GM12878 (cell line): Measurements from ENCODE around the gene AQP3. TPM values are rescaled to one million over a fixed set of nuclear protein-coding genes. Genes with fewer than 3 reads are reported as not detected.

Experiments used
- ATAC-seq: fragments of 200-7000 bp; cut with Tn5 transposase; 3 replicates; pipeline ENCODE4 v1.9.1; 2020; ENCODE audit warnings: mild to moderate bottlenecking, moderate library complexity
- BruUV-seq: library from RNA; stranded (reverse); fragments of 400-500 nt; replicated peaks from 2 replicates; lab custom pipeline; 2021; lab: Mats Ljungman, UMichigan
- CTCF ChIA-PET: fragments of 300-600 bp; sonication (Branson Sonifier 250); formaldehyde crosslinking; extraction: SDS; loops from one replicate; lab custom pipeline; 2021; ENCODE audit warnings: inconsistent platforms; lab: Yijun Ruan, JAX
- POLR2A ChIA-PET: fragments of 350-600 bp; formaldehyde crosslinking; extraction: SDS; loops from one replicate; lab custom pipeline; 2021; ENCODE audit warnings: inconsistent platforms; lab: Charles Lee
- RAD21 ChIA-PET: fragments of 300-600 bp; sonication (Branson Sonifier 250); formaldehyde crosslinking; loops from one replicate; lab custom pipeline; 2023; ENCODE audit warnings: antibody characterized with exemption; ENCODE audit not compliant: unreplicated experiment; lab: Charles Lee
- SMC1A ChIA-PET: fragments of 300-600 bp; sonication (Branson Sonifier 250); formaldehyde crosslinking; loops from one replicate; lab custom pipeline; 2023; ENCODE audit not compliant: unreplicated experiment, uncharacterized antibody; lab: Charles Lee
- DNase-seq: peaks from one replicate; pipeline ENCODE4 v3.0.0-alpha.2; 2011; ENCODE audit warnings: low read depth, low spot score
- FAIRE-seq: peaks from 3 replicates; lab custom pipeline; 2011; peaks lifted over from hg19 to GRCh38; lab: Jason Lieb, UNC
- H2AFZ ChIP-seq: 2 replicates; pipeline ENCODE4 v1.6.0; 2011; ENCODE audit warnings: low read depth, low read length, control low read depth; ENCODE audit not compliant: control insufficient read depth
- H3K27ac ChIP-seq: 2 replicates; pipeline ENCODE4 v1.5.1; 2011; ENCODE audit warnings: control low read depth; ENCODE audit not compliant: control insufficient read depth, insufficient read depth
- H3K27me3 ChIP-seq, 2 experiments: replicated peaks in 1 of 2; 2 replicates each; pipeline versions ENCODE4 v1.6.0 to v1.6.1; 2011; ENCODE audit warnings: low read length in 1 of 2; ENCODE audit not compliant: control insufficient read depth in 2 of 2, insufficient read depth in 2 of 2
- H3K36me3 ChIP-seq, 2 experiments: 2 replicates each; pipeline ENCODE4 v1.5.1; 2011; ENCODE audit warnings: low read length in 1 of 2; ENCODE audit not compliant: control insufficient read depth in 2 of 2, insufficient read depth in 2 of 2
- H3K4me1 ChIP-seq: 2 replicates; pipeline ENCODE4 v1.6.1; 2011; ENCODE audit warnings: mild to moderate bottlenecking, low read length, moderate library complexity, mixed read lengths; ENCODE audit not compliant: control insufficient read depth, insufficient read depth
- H3K4me2 ChIP-seq: 2 replicates; pipeline ENCODE4 v1.6.0; 2011; ENCODE audit warnings: control low read depth; ENCODE audit not compliant: control insufficient read depth, insufficient read depth
- H3K4me3 ChIP-seq: fragments of 200-600 bp; sonication (generic); 2 replicates; pipeline ENCODE4 v1.5.1; 2016
- H3K79me2 ChIP-seq: 2 replicates; pipeline ENCODE4 v1.6.0; 2011; ENCODE audit warnings: low read length; ENCODE audit not compliant: control insufficient read depth, insufficient read depth
- H3K9ac ChIP-seq: 2 replicates; pipeline ENCODE4 v1.8.0; 2011; ENCODE audit warnings: low read length, control low read depth, mixed read lengths; ENCODE audit not compliant: control insufficient read depth, insufficient read depth
- H3K9me3 ChIP-seq: replicated peaks from 3 replicates; pipeline ENCODE4 v1.5.1; 2011; ENCODE audit warnings: mild to moderate bottlenecking, low read length; ENCODE audit not compliant: control insufficient read depth, insufficient read depth
- H4K20me1 ChIP-seq: 2 replicates; pipeline ENCODE4 v1.6.0; 2011; ENCODE audit not compliant: control insufficient read depth, insufficient read depth
- BMI1 ChIP-seq: fragments of 450-650 bp; IDR thresholded peaks from 2 replicates; pipeline ENCODE4 v1.6.1; 2016; ENCODE audit warnings: mild to moderate bottlenecking, moderate library complexity, borderline replicate concordance
- GATAD2B ChIP-seq: fragments of 450-650 bp; conservative IDR thresholded peaks from 2 replicates; pipeline ENCODE4 v1.6.1; 2017; ENCODE audit warnings: low read depth, mild to moderate bottlenecking, moderate library complexity
- IKZF2 ChIP-seq, 2 experiments: fragments of 450-650 bp; IDR thresholded peaks; 2 replicates each; pipeline ENCODE4 v1.6.1; 2017; ENCODE audit warnings: mild to moderate bottlenecking in 2 of 2, moderate library complexity in 2 of 2
- JUNB ChIP-seq: IDR thresholded peaks from 2 replicates; pipeline ENCODE4 v1.6.1; 2016; ENCODE audit warnings: antibody characterized with exemption, mild to moderate bottlenecking
- KDM1A ChIP-seq: fragments of 200-600 bp; sonication (generic); IDR thresholded peaks from 2 replicates; pipeline ENCODE4 v1.6.1; 2016; ENCODE audit warnings: borderline replicate concordance
- MYB ChIP-seq: fragments of 150-350 bp; IDR thresholded peaks from 2 replicates; pipeline ENCODE4 v1.6.1; 2014; ENCODE audit warnings: mild to moderate bottlenecking, low read depth, low read length, borderline replicate concordance
- RAD51 ChIP-seq: fragments of 450-650 bp; IDR thresholded peaks from 2 replicates; pipeline ENCODE4 v1.6.1; 2016; ENCODE audit warnings: moderate library complexity, mild to moderate bottlenecking, inconsistent platforms
- SMC3 ChIP-seq: IDR thresholded peaks from 2 replicates; pipeline ENCODE4 v1.6.1; 2011; ENCODE audit warnings: low read length, improper control_type of control experiment, borderline replicate concordance
- STAT3 ChIP-seq: IDR thresholded peaks from 2 replicates; pipeline ENCODE4 v1.6.1; 2011; ENCODE audit warnings: low read depth, low read length, improper control_type of control experiment
- YY1 ChIP-seq: IDR thresholded peaks from 2 replicates; pipeline ENCODE4 v1.6.1; 2011; ENCODE audit warnings: low read depth, mild to moderate bottlenecking, low read length
- WGBS: methylation state at CpG from one replicate; pipeline ENCODE4 v1.1.6; 2016; ENCODE audit warnings: low lambda C conversion rate; ENCODE audit not compliant: insufficient replicate concordance, insufficient coverage; ENCODE audit errors: missing lambda C conversion rate; 5-methylcytosine and 5-hydroxymethylcytosine counted together
- in situ Hi-C: fragments of 300-500 bp; cut with MboI; formaldehyde crosslinking; loops from 9 replicates; pipeline ENCODE4 v1.14.3; 2018; ENCODE audit warnings: mixed read lengths
- intact Hi-C: fragments of 100-400 bp; cut with micrococcal nuclease; formaldehyde crosslinking; loops from one replicate; pipeline ENCODE4 v1.14.2; 2022; ENCODE audit not compliant: unreplicated experiment
- polyA plus RNA-seq, 11 experiments: library from polyadenylated mRNA; depleted of rRNA in 4 of 11; unstranded in 6 of 11; stranded (reverse) in 5 of 11; fragments of >200 nt; fragmentation: Nextera tagmentation in 4 of 11; fragmentation: Illumina TruSeq in 1 of 11; extraction: Ambion mirVana in 4 of 11; extraction: Trizol in 1 of 11; gene quantifications; 1 replicate in 1 of 11; 2 replicates in 10 of 11; pipeline versions ENCODE4 v1.2.1 to v1.2.3, GENCODE V29; 2011 to 2016; ENCODE audit warnings: inconsistent platforms in 2 of 11, missing spikeins in 2 of 11, low read depth in 1 of 11
- total RNA-seq, 4 experiments: library from RNA; depleted of rRNA in 3 of 4; stranded (reverse); fragments of >200 nt in 3 of 4; fragmentation: Illumina TruSeq in 1 of 4; extraction: Trizol in 1 of 4; gene quantifications; 2 replicates each; pipeline versions ENCODE4 v1.2.1 to v1.2.3, GENCODE V29; 2013 to 2021
- TF ChIP-seq, protein P1 (sequence below): fragments of 450-650 bp; IDR thresholded peaks from 2 replicates; pipeline ENCODE4 v1.6.1; 2017; ENCODE audit warnings: borderline replicate concordance

The AQP3 gene
- total and polyA plus RNA-seq, 10 of the 15 experiments (the other 5 are each of a cell fraction or from before 2014, with no cell fraction given): 0.60 to 11.8 (median 4.5) TPM

DNA sequence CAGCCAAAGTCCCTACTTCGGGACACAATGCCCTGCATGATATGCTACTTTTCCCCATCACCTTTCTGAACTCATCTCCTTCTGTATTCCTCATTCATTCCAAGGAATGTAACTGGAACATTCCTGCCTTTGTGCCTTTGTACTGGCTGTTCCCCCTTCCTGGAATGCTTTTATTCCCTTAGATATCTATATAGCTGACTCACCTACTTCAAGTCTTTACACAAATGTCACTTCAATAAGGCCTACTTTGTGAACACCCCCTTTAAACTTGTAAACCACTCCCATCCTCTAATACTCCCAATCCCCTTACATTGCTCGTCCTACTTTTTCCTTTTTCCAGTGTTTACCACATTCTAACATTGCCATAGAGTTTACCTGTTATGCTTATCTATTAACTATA lies 24.0 kb upstream of the AQP3 start (continued):
- TF ChIP-seq JUNB (no peak), KDM1A (no peak), STAT3 (no peak)

DNA sequence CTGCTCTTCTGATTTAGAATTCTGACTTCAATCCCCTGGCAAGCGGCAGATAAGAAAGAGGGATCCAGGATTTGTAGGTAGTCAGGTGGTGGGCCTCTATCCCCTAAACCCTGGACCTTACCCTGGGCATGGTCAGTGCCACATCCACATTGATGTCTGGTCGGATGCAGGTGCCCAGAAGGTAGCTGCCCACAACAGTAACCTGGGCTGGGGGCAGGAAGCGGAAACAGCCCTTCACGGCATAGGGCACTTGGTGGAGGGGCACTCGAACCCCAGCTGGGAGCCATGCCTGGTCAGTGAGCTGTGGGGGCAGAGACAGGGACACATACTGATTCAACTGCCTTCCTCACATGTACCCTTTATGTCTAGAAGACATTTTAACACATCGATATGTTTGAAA lies 22.5 kb upstream of the AQP3 start:
- no peak overlapping the region for H3K9ac ChIP-seq
- ChIA-PET POLR2A (no interaction called here), RAD21 (no interaction called here), SMC1A (interaction anchor here (1.0 kb wide), 1 partner anchor 66 kb away, joined by 3 read pairs; no protein-coding TSS in a partner anchor), CTCF (interaction anchor here (0.6 to 14.3 kb wide), 4 partner anchors 10 to 97 kb away, joined by 3 to 154 read pairs (median 4); no protein-coding TSS in a partner anchor)
- H3K27me3 ChIP-seq: no peaks in the 10 kb centered on the region
- peaks cover 7% of the 10 kb centered on the region for H3K4me1 ChIP-seq
- TF ChIP-seq MYB (no peak), BMI1 (no peak), SMC3 (no peak), GATAD2B (no peak), IKZF2 (IDR thresholded peaks at IDR 0.05) (no peak), RAD51 (no peak), YY1 (no peak)
- TF ChIP-seq, protein P1, sequence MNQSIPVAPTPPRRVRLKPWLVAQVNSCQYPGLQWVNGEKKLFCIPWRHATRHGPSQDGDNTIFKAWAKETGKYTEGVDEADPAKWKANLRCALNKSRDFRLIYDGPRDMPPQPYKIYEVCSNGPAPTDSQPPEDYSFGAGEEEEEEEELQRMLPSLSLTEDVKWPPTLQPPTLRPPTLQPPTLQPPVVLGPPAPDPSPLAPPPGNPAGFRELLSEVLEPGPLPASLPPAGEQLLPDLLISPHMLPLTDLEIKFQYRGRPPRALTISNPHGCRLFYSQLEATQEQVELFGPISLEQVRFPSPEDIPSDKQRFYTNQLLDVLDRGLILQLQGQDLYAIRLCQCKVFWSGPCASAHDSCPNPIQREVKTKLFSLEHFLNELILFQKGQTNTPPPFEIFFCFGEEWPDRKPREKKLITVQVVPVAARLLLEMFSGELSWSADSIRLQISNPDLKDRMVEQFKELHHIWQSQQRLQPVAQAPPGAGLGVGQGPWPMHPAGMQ: no peak
- peaks cover 29 to 44% of the 10 kb centered on the region in 2 experiments for H3K36me3 ChIP-seq
- no peak overlapping the region for H3K27ac ChIP-seq
- in situ Hi-C loops (no loop called here), intact Hi-C loops (no loop called here)
- H4K20me1 ChIP-seq: no peaks in the 10 kb centered on the region
- H3K79me2 ChIP-seq: peaks cover 22% of the 10 kb centered on the region
- H3K9me3 ChIP-seq: no peaks in the 10 kb centered on the region
- 83% methylated on average over 6 of the region's 6 CpGs for WGBS
- no peak for FAIRE-seq
- no peak overlapping the region for H3K4me2 ChIP-seq
- no peak overlapping the region for H2AFZ ChIP-seq
- no peak overlapping the region for H3K4me3 ChIP-seq
- ATAC-seq: no peak
- no peak for DNase-seq
- BruUV-seq: no TSS peak
